Loucy (cell line): Measurements from ENCODE around the gene ROPN1.
"Not testable (repeated sequence)": the region's sequence is repeated elsewhere in the genome, so short reads cannot be mapped to it uniquely, and the experiment has no call there.

Experiments used
- H2AFZ ChIP-seq: fragments of 200-600 bp; sonication (generic); 2 replicates; pipeline ENCODE4 v1.6.0; 2016; ENCODE audit warnings: antibody characterized with exemption, mild to moderate bottlenecking, low read length, moderate library complexity
- H3F3A ChIP-seq: fragments of 200-600 bp; 2 replicates; pipeline ENCODE4 v1.6.0; 2016; ENCODE audit warnings: antibody characterized with exemption, low read depth, mild to moderate bottlenecking
- H3K27me3 ChIP-seq: fragments of 200-600 bp; sonication (generic); 2 replicates; pipeline ENCODE4 v1.6.1; 2014; ENCODE audit warnings: low read length, mild to moderate bottlenecking; ENCODE audit not compliant: insufficient read depth, poor library complexity, severe bottlenecking
- H3K36me3 ChIP-seq: fragments of 200-600 bp; sonication (generic); 2 replicates; pipeline ENCODE4 v1.6.1; 2016; ENCODE audit warnings: low read length; ENCODE audit not compliant: insufficient read depth
- H3K4me1 ChIP-seq: fragments of 200-600 bp; sonication (generic); 2 replicates; pipeline ENCODE4 v1.5.1; 2014; ENCODE audit warnings: low read length, mild to moderate bottlenecking; ENCODE audit not compliant: insufficient read depth, poor library complexity, severe bottlenecking
- H3K4me2 ChIP-seq: fragments of 200-600 bp; sonication (generic); 2 replicates; pipeline ENCODE4 v1.6.0; 2014; ENCODE audit warnings: antibody characterized with exemption, low read length, low read depth, mild to moderate bottlenecking; ENCODE audit not compliant: poor library complexity, severe bottlenecking
- H3K4me3 ChIP-seq: fragments of 200-600 bp; sonication (generic); 2 replicates; pipeline ENCODE4 v1.5.1; 2014; ENCODE audit warnings: low read length, mild to moderate bottlenecking, mixed read lengths; ENCODE audit not compliant: poor library complexity, severe bottlenecking
- H3K79me2 ChIP-seq: fragments of 200-600 bp; sonication (generic); 2 replicates; pipeline ENCODE4 v1.6.1; 2014; ENCODE audit warnings: low read length; ENCODE audit not compliant: insufficient read depth
- H3K9ac ChIP-seq: fragments of 200-600 bp; sonication (generic); 2 replicates; pipeline ENCODE4 v1.6.0; 2014; ENCODE audit warnings: mild to moderate bottlenecking, low read depth, low read length, moderate library complexity; ENCODE audit not compliant: poor library complexity, severe bottlenecking
- H3K9me2 ChIP-seq: fragments of 200-600 bp; sonication (generic); replicated peaks from 2 replicates; pipeline ENCODE4 v1.6.1; 2016; ENCODE audit warnings: low read depth, low read length, mixed read lengths
- H3K9me3 ChIP-seq: fragments of 200-600 bp; sonication (generic); 2 replicates; pipeline ENCODE4 v1.6.1; 2014; ENCODE audit warnings: mild to moderate bottlenecking, antibody characterized with exemption, low read length, low read depth; ENCODE audit not compliant: insufficient read depth
- H4K20me1 ChIP-seq: fragments of 200-600 bp; sonication (generic); 2 replicates; pipeline ENCODE4 v1.6.0; 2014; ENCODE audit warnings: antibody characterized with exemption, low read length, mild to moderate bottlenecking; ENCODE audit not compliant: insufficient read depth, poor library complexity, severe bottlenecking
- EZH2phosphoT487 ChIP-seq: fragments of 200-600 bp; IDR thresholded peaks from 2 replicates; pipeline ENCODE4 v1.6.1; 2018; ENCODE audit warnings: antibody characterized with exemption, mild to moderate bottlenecking, moderate library complexity, borderline replicate concordance
- TF ChIP-seq, protein P1 (sequence below): fragments of 200-600 bp; sonication (generic); conservative IDR thresholded peaks from 2 replicates; pipeline ENCODE4 v1.5.1; 2014; ENCODE audit warnings: mild to moderate bottlenecking, antibody characterized with exemption, low read length

The ROPN1 gene

GRCh38 chr3:124026516-124026915 lies 34.6 kb upstream of the ROPN1 start:
- Histone ChIP-seq H3K9me3 (no peaks in the 10 kb centered on the region), H2AFZ (no peak overlapping the region), H3K4me3 (no peak overlapping the region), H3K36me3 (no peaks in the 10 kb centered on the region), H3K27me3 (no peaks in the 10 kb centered on the region), H4K20me1 (no peaks in the 10 kb centered on the region), H3K79me2 (no peaks in the 10 kb centered on the region), H3F3A (no peaks in the 10 kb centered on the region), H3K4me1 (peaks cover 2% of the 10 kb centered on the region), H3K9me2 (no peaks in the 10 kb centered on the region), H3K4me2 (no peak overlapping the region), H3K9ac (no peak overlapping the region)
- no peak for TF ChIP-seq EZH2phosphoT487
- TF ChIP-seq, protein P1, sequence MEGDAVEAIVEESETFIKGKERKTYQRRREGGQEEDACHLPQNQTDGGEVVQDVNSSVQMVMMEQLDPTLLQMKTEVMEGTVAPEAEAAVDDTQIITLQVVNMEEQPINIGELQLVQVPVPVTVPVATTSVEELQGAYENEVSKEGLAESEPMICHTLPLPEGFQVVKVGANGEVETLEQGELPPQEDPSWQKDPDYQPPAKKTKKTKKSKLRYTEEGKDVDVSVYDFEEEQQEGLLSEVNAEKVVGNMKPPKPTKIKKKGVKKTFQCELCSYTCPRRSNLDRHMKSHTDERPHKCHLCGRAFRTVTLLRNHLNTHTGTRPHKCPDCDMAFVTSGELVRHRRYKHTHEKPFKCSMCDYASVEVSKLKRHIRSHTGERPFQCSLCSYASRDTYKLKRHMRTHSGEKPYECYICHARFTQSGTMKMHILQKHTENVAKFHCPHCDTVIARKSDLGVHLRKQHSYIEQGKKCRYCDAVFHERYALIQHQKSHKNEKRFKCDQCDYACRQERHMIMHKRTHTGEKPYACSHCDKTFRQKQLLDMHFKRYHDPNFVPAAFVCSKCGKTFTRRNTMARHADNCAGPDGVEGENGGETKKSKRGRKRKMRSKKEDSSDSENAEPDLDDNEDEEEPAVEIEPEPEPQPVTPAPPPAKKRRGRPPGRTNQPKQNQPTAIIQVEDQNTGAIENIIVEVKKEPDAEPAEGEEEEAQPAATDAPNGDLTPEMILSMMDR = no peak

DNA sequence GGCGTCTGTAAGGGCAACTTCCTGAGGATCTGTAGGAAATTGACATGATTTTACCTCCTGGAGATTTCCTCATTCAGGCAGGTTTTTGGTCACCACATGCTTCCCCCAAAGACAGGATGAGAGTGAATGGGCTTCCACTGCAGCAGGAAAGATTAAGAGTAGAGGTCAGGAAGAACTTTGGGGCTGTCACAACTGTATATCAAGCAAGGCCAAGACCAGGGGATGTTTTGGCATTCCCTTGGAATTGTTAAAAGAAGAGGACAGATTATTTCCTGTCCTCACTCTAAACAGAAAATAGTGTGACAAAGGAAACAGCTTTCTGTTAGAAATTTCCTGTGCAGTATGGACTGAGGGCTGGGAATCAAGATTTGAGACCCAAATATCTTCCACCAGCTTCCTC lies 31.6 kb upstream of the ROPN1 start:
- not testable (repeated sequence) for H3K36me3 ChIP-seq, H2AFZ ChIP-seq, H3K4me2 ChIP-seq, H3K79me2 ChIP-seq, H3K27me3 ChIP-seq, H3K4me3 ChIP-seq, H3K9ac ChIP-seq, H3K4me1 ChIP-seq, H3K9me2 ChIP-seq, H3K9me3 ChIP-seq, H3F3A ChIP-seq, H4K20me1 ChIP-seq

- H3F3A ChIP-seq = no peaks in the 10 kb centered on the region
- H3K9ac ChIP-seq = no peak overlapping the region
- no peaks in the 10 kb centered on the region for H3K79me2 ChIP-seq
- H3K4me1 ChIP-seq = peaks cover 2% of the 10 kb centered on the region
- H3K4me2 ChIP-seq = no peak overlapping the region
- no peak overlapping the region for H2AFZ ChIP-seq
- no peaks in the 10 kb centered on the region for H3K36me3 ChIP-seq
- no peak overlapping the region for H3K4me3 ChIP-seq
- no peaks in the 10 kb centered on the region for H4K20me1 ChIP-seq
- H3K9me2 ChIP-seq = no peaks in the 10 kb centered on the region
- H3K27me3 ChIP-seq = no peaks in the 10 kb centered on the region
- H3K9me3 ChIP-seq = no peaks in the 10 kb centered on the region
- TF ChIP-seq, protein P1 = no peak
- TF ChIP-seq EZH2phosphoT487 = no peak
Measured at GRCh38 chr3:124019291-124019690, 27.4 kb upstream of the ROPN1 start.

GRCh38 chr3:124017502-124017901 lies 25.6 kb upstream of the ROPN1 start:
- not testable (repeated sequence) for H3K36me3 ChIP-seq, H3K9me3 ChIP-seq, H3K4me3 ChIP-seq, H3F3A ChIP-seq, H3K9me2 ChIP-seq, H3K4me1 ChIP-seq, H3K4me2 ChIP-seq, H3K27me3 ChIP-seq, H2AFZ ChIP-seq, H4K20me1 ChIP-seq, H3K79me2 ChIP-seq, H3K9ac ChIP-seq
